Stimulated activated CD4-positive, alpha-beta T cell treated with anti-CD3 and anti-CD28 coated beads, Interleukin-4, amount 100 ng/mL, for 1 hour (primary cell): Measurements from ENCODE around the gene HMGN4.

ENCODE experiments used
- DNase-seq: peaks from one replicate; pipeline ENCODE4 v3.0.0-alpha.2; 2020

Gene HMGN4

DNA sequence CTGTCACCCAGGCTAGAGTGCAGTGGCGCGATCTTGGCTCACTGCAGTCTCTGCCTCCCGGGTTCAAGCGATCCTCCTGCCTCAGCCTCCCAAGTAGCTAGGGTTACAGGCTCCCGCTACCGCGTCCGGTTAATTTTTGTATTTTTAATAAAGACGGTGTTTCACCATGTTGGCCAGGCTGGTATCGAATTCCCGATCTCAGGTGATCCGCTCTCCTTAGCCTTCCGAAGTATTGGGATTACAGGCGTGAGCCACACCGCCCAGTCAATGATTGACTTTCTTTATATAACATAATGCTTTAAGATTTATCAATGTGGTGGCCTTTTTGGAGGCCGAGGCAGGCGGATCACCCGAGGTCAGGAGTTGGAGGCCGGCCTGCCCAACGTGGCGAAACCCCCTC lies 50.8 kb downstream of the HMGN4 start:
- DNase-seq, result no peak

DNA sequence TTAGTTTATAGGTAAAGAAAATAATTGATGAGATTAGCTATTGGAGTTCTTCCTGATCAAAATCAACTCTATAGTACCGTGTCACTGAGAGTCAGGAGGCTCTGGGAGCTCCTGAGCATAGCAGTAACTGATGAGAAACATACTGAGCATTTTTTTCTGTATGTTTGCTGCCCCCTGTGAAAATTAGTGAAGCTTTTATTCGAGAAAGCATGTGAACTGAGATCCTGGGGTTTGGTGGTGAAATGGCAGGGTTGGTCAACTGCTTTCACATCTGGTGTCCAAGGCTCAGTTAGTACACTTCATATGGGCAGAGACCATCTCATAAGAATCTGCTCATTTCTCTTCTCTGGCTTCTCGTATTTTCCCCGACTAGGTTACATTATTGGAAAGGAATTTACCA lies 54.5 kb downstream of the HMGN4 start:
- no peak for DNase-seq

- DNase-seq, result no peak
Measured at GRCh38 chr6:26593278-26594130, 55.3 kb downstream of the HMGN4 start.

GRCh38 chr6:26594131-26594498 lies 55.9 kb downstream of the HMGN4 start:
- no peak for DNase-seq

DNA sequence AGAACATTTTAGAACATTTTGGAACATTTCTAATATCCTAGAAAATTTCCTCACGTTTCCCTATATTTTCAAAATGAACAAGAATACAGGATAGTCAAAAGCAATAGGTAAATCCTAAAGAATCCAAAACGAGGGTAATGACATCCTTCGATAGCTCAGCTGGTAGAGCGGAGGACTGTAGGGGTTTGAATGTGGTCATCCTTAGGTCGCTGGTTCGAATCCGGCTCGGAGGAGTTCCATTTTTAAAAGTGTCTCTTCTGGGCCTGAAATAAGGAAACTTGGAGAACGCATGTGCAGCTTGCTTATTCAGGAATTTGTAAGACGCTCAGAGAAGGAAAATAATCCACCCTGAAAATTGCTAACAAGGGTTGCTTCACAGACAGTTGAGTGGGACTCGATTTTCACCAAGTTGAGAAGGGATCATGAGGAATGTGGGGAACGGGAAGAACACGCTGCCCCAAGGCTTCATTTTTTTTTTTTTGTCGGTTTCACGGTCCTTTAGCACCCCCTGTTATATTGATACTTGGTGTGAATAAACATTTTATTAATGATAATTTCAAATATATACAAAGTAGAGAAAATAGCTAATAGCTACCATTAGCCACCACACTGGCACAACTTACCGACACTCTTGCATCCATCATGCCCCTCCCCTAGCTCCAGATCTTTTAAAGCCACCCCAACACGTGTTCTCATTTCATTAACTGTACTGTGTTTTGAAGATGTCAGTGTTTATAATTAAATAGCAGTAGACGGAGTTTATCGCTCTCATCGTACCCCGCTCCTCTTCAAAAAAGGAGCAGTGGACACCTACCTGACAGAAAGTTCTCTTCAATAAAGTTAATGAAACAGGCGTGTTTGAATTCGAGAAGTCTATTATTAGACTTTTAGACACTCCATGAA lies 56.8 kb downstream of the HMGN4 start:
- peak; percentile 40 for DNase-seq

- DNase-seq, result peak; percentile 90
Measured at GRCh38 chr6:26595669-26596269, 57.6 kb downstream of the HMGN4 start.
